SK-N-SH treated with all-trans-retinoic acid at 6 μM for 48 hours (cell line): ENCODE results near the gene POLE.

Experiments used
- PATZ1 ChIP-seq: fragments of 250-450 bp; sonication (Bioruptor Pico); IDR thresholded peaks from 2 replicates; pipeline ENCODE4 v1.8.0; 2020; ENCODE audit warnings: mild to moderate bottlenecking, moderate library complexity, borderline replicate concordance
- POU6F1 ChIP-seq: fragments of 250-450 bp; sonication (Bioruptor Pico); IDR thresholded peaks from 2 replicates; pipeline ENCODE4 v1.8.0; 2021; ENCODE audit warnings: low read depth, mild to moderate bottlenecking, moderate library complexity, borderline replicate concordance
- TSHZ2 ChIP-seq: fragments of 250-450 bp; sonication (Bioruptor Pico); IDR thresholded peaks from 2 replicates; pipeline ENCODE4 v1.5.0; 2020; ENCODE audit warnings: mild to moderate bottlenecking, moderate library complexity
- ZNF8 ChIP-seq: fragments of 450-650 bp; formaldehyde crosslinking; IDR thresholded peaks from 2 replicates; pipeline ENCODE4 v1.5.0; 2020; ENCODE audit warnings: mild to moderate bottlenecking, moderate library complexity

- TF ChIP-seq PATZ1 (CRISPR knock-in tag) (no peak), TSHZ2 (CRISPR knock-in tag) (no peak), POU6F1 (CRISPR knock-in tag) (no peak), ZNF8 (CRISPR knock-in tag) (no peak)
Observed at GRCh38 chr12:132585177-132585576, 102.0 kb downstream of the POLE start.
